ENCODE data around the gene BAZ2B.

Gene BAZ2B

GRCh38 chr2:159516241-159516758 is 100.0 kb downstream of the BAZ2B start:
- TF ChIP-seq EZH2 (IDR thresholded peaks at IDR 0.05; ENCODE audit: borderline replicate concordance, low read depth, low read length, severe bottlenecking) (no peak), CTCF (IDR thresholded peaks at IDR 0.05; ENCODE audit: borderline replicate concordance, extremely low read depth, low read length, poor library complexity, severe bottlenecking) (peak; percentile 36)
- Histone ChIP-seq H3K4me3 (ENCODE audit: low read depth in 1 of 2, low read length in 2 of 2) (peak overlapping the region; percentile 32 to 55), H3K4me2 (ENCODE audit: insufficient read depth, low read length) (peak overlapping the region; percentile 68), H3K79me2 (ENCODE audit: insufficient read depth, low read length) (peaks cover 13% of the 10 kb centered on the region; the same call in 1 of the 2 replicates), H3K9me3 (ENCODE audit: insufficient read depth, low read length, severe bottlenecking) (no peaks in the 10 kb centered on the region), H3K36me3 (ENCODE audit: insufficient read depth, low read length) (no peaks in the 10 kb centered on the region), H3K4me1 (ENCODE audit: insufficient read depth, low read length) (peaks cover 35% of the 10 kb centered on the region), H4K20me1 (ENCODE audit: insufficient read depth, low read length) (no peaks in the 10 kb centered on the region), H3K27ac (ENCODE audit: low read length) (peak overlapping the region; percentile 81), H2AFZ (ENCODE audit: low read depth, low read length) (peak overlapping the region; percentile 95), H3K27me3 (ENCODE audit: insufficient read depth, low read length, poor library complexity) (no peaks in the 10 kb centered on the region), H3K9ac (ENCODE audit: low read depth, low read length) (peak overlapping the region; percentile 60)
- peak; percentile 90 for ATAC-seq (ENCODE audit: insufficient read depth, low read depth)
- DNase-seq = peak; percentile 10

GRCh38 chr2:159515441-159515840 is 100.9 kb downstream of the BAZ2B start:
- Histone ChIP-seq H3K4me3 (ENCODE audit: low read depth in 1 of 2, low read length in 2 of 2) (peak overlapping the region; percentile 32 to 55; a peak in 2 of 4 replicates), H3K79me2 (ENCODE audit: insufficient read depth, low read length) (peaks cover 13% of the 10 kb centered on the region; the same call in 1 of the 2 replicates), H3K27ac (ENCODE audit: low read length) (peak overlapping the region; percentile 81; the same call in 1 of the 2 replicates), H3K4me1 (ENCODE audit: insufficient read depth, low read length) (peaks cover 35% of the 10 kb centered on the region), H3K4me2 (ENCODE audit: insufficient read depth, low read length) (peak overlapping the region; percentile 68), H3K27me3 (ENCODE audit: insufficient read depth, low read length, poor library complexity) (no peaks in the 10 kb centered on the region), H3K9me3 (ENCODE audit: insufficient read depth, low read length, severe bottlenecking) (no peaks in the 10 kb centered on the region), H4K20me1 (ENCODE audit: insufficient read depth, low read length) (no peaks in the 10 kb centered on the region), H2AFZ (ENCODE audit: low read depth, low read length) (peak overlapping the region; percentile 56; the same call in 1 of the 2 replicates), H3K9ac (ENCODE audit: low read depth, low read length) (peak overlapping the region; percentile 60), H3K36me3 (ENCODE audit: insufficient read depth, low read length) (no peaks in the 10 kb centered on the region)
- no peak for DNase-seq
- ATAC-seq (ENCODE audit: insufficient read depth, low read depth) = no peak
- no peak for TF ChIP-seq EZH2 (IDR thresholded peaks at IDR 0.05; ENCODE audit: borderline replicate concordance, low read depth, low read length, severe bottlenecking)
- TF ChIP-seq CTCF (IDR thresholded peaks at IDR 0.05; ENCODE audit: borderline replicate concordance, extremely low read depth, low read length, poor library complexity, severe bottlenecking) = no peak

DNA sequence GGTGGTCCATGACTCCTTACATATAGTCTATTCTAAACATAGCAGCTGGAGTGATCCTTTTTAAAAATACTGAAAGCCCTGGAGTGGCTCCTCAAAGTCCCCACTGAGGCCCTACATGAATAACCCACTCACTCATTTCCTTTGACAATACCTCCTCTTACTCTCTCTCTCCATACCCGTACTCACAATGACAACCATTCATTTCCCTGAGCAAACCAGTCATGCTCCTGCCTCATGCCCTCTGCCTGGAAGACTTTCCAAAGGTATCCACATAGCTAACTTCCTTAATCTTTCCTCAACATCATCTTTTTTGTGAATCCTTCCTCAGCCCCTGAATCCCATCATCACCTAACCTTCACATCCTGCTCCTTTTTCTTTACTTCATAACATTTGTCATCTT is 102.6 kb downstream of the BAZ2B start:
- Histone ChIP-seq H3K36me3 (ENCODE audit: insufficient read depth, low read length) (no peaks in the 10 kb centered on the region), H3K4me1 (ENCODE audit: insufficient read depth, low read length) (peaks cover 35% of the 10 kb centered on the region), H3K79me2 (ENCODE audit: insufficient read depth, low read length) (peaks cover 13% of the 10 kb centered on the region; the same call in 1 of the 2 replicates), H4K20me1 (ENCODE audit: insufficient read depth, low read length) (no peaks in the 10 kb centered on the region), H3K9ac (ENCODE audit: low read depth, low read length) (no peak overlapping the region), H3K4me2 (ENCODE audit: insufficient read depth, low read length) (peak overlapping the region; percentile 68), H3K27ac (ENCODE audit: low read length) (no peak overlapping the region), H2AFZ (ENCODE audit: low read depth, low read length) (no peak overlapping the region), H3K9me3 (ENCODE audit: insufficient read depth, low read length, severe bottlenecking) (no peaks in the 10 kb centered on the region), H3K4me3 (ENCODE audit: low read depth in 1 of 2, low read length in 2 of 2) (no peak overlapping the region), H3K27me3 (ENCODE audit: insufficient read depth, low read length, poor library complexity) (no peaks in the 10 kb centered on the region)
- DNase-seq = no peak
- no peak for ATAC-seq (ENCODE audit: insufficient read depth, low read depth)
- no peak for TF ChIP-seq CTCF (IDR thresholded peaks at IDR 0.05; ENCODE audit: borderline replicate concordance, extremely low read depth, low read length, poor library complexity, severe bottlenecking)
